ENCODE measurements around the gene SUPV3L1.
A peak's percentile ranks its signal among the peaks of the same experiment; 100 is the strongest.

SUPV3L1 gene

DNA sequence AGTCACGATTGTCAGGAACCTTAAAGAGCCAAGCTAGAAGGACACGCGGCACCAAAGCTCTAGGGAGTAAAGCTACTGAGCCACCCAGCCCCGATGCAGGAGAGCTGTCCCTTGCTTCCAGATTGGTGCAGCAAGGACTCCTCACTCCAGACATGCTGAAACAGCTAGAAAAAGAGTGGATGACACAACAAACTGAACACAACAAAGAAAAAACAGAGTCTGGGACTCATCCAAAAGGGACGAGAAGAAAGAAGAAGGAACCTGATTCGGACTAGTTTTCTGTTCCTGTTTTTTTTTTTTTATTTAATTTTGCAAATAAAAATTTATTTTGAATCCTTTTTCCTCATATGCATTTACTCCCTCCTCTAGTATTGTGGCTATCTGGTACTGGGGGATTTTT is 28.7 kb downstream of the SUPV3L1 start:
- no peak for DNase-seq

DNA sequence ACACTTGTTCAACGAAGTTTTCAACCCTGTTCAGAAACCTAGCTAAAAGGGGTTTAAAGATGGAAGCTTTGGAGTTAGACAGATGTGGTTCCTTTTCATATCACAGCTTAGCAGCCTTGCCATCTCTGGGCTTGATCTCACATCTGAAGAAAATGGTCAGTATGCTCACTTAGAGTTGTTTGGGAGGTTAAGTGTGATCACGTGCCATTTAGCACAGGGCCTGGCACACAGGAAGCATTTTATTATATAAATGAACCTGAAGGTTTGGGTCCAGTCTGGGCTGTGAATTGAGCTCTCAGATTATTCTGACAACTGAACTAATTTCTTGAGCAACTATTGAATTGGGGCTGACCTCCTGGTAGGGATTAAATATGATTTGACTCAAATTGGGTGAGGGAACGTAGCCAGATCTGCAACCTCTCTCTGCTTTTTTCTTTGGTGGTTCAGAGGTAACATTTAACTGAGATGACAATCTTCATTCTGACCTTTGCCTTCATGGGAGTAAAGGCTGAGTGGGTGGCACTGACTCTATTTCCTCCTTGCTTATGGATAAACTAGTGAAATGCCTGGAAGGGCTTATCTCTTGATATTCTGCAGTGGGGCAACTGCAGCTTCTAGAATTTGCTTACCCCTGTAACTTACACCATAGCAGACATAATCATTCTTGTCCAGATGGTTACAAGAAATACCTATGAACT is 29.9 kb downstream of the SUPV3L1 start:
- no peak for DNase-seq

DNA sequence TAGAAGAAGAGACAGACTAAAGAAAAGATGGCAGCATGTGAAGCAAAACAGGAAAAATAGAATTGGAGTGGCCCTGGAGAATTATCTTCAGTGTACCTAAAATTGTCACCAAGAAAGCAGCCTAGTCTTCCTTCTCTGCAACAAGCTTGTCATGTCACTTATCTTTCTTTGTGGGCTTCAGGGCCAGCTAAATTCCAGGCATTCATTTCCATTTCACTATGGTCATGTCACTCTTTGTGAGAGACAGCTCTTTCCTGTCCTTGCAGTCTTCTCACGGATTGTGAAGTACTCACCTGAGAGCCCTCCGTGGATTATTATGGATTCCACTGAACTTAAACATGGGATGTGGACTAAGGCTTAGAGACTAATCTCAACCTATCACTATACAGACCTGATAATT is 31.1 kb downstream of the SUPV3L1 start:
- no peak for DNase-seq

DNA sequence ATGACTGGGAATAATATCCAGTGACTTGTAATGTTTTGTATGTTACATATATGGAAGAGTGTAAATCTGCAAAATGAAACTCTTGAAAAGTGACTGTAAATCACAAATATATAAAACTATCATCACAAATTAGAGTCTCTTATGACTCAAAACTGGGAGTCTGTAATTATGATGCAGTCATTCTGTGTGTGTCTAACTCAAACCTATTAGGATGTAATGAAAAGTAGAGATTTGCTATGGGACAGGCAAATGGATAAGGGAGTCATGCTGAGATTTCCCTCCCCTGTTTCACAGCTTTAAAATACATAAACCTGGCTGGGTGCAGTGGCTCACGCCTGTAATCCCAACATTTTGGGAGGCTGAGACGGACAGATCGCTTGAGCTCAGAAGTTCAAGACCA is 31.5 kb downstream of the SUPV3L1 start:
- DNase-seq, result no peak

DNA sequence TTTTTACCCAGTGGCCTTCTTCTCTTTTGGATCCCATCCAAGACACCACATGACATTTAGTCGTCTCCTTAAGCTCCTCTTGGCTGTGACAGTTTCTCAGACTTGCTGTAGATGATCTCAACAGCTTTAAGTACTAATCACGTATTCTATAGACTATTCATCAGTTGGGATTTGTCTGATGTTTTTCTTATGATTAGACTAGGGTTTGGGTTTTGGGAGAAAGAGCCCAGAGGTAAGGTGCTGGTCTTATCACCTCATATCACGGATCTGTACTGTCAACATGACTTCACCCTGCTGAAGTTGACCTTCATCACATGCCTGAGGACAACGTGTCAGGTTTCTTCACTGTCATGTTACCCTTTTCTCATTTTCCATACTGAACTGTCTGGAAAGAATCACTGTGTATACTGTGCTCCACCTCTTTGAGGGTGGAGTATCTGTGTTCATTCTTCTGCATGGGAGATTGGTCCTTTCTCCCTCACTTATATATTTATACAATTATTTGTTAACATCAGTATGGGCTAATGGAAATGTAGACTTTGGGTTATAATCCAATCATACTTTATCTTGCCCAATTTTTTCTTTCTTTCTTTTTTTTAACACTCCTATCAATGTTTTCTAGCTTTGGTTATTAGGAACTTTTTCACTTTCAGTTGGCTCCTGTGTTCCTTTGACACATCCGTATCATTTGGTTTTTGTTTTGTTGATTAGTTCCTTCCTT is 33.7 kb downstream of the SUPV3L1 start:
- DNase-seq, result no peak

DNA sequence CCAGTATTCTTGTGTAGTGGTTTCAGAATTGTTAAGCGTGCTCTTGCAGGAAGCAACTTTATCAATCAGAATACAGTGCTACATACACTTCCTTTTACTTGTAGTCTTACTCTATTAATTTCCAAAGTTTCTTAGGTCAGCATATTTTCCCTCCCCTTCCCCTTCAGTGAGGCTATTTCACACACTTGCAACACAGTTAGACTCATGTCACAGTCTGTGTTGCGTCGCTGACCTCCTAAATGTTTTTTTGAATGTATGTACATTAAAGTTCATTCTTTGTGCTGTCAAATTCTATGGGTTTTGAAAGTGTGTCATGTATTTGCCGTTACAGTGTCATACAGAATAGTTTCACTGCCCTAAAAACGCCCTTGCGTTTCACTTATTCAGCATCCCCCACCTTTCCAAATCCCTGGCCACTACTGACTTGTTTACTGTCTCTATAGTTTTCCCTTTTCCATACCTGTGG is 34.7 kb downstream of the SUPV3L1 start:
- DNase-seq, result peak; percentile 28

DNA sequence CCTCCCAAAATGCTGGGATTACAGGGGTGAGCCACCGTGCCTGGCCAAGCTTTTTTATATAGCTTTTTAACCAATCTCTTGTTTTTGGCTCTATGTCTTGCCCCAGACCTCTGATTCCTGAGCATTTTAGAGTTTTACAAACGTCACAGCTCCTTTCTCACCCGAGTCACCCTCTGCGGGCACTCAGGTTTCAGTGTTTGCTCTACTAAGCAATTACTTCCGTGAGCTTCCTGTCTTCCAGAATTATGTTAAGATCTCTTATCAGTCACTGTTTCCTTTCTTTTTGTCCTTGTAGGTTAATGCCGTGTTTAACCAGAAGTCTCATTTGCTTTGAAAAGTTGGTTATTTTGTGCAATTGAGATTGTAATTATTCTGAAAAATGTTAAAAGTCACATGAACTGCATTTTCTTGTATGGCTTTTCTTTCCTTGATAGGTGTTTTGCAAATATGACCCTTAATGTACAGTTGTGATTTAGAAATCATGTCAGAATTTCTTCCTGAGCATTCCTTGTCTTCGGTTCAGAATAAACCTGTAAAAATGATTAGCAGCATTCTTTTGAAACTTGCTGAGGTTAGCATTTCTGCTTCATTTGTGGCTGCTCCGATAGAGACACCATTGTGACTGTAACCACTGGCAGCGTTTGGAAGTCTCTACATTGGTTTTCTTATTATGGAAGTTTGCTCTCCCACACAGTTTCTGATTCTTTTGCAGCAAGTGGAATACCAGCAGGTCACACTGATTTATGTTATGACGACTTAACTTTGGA is 35.6 kb downstream of the SUPV3L1 start:
- DNase-seq, result peak; percentile 45

DNA sequence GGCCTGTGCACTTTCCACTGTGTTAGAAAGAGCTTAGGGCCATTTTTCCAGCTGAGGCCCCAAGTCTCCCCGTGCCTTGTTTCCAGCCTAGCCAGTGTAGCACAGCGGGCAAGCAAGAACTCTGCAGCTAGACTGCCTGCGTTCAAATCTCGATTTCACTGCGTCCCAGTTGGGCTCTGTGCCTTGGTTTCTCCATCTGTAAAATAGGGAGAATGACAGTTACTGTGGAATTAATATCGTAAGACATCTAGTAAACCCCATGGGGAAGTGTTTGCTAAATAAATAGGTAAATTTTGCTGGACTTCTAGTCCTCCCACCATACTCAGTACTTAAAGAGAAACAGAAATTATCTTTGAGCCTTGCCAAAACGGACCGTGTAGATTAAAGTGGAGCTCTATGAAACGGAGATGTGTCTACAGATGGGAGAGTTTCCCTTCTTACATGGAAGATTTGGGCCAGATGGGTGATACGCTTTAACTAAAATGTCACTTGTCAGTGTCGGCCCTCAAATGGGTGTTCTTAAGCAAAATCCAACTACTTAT is 36.6 kb downstream of the SUPV3L1 start:
- DNase-seq, result no peak

DNA sequence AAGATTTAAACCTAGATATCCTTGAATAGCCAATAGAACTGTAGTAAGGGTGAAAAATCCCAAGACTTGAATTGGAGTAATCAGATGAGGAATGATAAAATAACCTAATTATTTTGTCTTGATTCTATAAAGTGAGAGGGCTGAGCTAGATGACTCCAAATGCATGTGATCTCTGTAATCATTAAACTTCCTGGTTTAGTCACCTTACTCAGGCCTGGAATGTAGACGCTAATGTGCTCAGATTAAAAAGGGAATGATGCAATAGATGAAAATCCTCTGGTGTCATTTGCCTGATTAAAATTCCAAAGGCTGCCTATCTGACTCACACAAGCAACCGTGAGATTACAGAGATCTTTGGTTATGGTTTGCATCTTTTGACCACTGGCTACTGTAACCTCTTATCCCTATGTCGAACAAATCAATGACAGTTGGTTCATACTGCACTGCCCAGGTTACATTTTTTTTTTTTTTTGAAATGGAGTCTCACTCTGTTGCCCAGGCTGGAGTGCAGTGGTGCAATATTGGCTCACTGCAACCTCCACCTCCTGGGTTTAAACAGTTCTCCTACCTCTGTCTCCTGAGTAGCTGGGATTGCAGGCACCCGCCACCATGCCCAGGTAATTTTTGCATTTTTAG is 37.2 kb downstream of the SUPV3L1 start:
- DNase-seq, result no peak

DNA sequence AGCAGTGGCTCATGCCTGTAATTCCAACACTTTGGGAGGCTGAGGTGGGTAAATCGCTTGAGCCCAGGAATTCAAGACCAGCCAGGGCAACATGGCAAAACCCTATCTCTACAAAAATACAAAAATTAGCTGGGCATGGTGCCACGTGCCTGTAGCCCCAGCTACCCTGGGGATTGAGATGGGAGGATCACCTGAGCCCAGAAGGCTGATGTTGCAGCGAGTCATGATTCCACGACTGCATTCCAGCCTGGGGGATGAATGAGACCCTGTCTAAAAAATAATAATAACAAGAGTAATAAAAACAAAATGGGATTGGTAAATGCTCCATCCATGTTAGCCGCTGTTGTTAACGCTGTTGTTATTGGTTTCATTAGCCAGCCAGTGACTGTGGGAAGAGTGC is 38.8 kb downstream of the SUPV3L1 start:
- DNase-seq, result no peak

DNA sequence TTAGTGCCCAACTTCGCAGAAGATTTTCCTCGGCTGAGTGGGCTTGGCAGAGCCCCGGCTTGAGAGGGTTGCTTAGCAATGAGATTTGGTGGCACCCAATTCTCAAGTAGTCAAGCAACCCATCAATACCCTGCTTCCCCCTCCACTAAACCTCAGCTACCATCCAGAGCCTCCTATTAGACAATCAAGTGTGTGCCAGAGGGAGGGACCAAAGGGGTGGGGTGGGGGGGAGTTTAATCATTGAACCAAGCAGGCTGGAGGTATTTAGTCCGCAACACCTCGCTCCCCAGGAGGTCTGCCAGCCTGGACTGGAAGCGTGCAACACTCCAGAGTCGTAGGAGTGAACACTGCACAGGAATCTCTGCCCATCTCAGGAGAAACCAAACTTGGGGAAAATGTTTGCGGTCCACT is 40.0 kb downstream of the SUPV3L1 start, which contains the start of gene HKDC1:
Gene HKDC1 (plus strand): TSS at position 292 of the 411 bp plus-strand sequence. CDS start 104 bp downstream, at position 396.
- DNase-seq, result no peak

DNA sequence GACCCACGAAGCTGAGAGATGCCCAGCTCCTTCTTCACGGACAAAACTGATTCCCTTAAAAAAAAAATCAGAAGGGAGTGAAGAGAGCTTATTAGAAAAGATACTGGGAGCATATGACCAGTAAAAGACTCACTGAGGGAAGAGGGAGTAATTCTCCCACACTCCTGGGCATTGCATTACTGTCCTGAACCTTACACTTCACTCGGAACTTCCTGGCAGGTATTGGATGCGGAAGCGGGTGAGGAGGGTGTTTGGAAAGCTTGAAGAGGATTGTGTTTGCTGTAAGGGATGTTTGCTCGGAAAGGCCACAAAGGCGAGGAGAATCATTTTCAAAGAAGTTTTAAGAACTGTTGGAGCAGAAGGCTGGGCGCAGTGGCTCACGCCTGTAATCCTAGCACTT is 40.5 kb downstream of the SUPV3L1 start:
- no peak for DNase-seq

DNA sequence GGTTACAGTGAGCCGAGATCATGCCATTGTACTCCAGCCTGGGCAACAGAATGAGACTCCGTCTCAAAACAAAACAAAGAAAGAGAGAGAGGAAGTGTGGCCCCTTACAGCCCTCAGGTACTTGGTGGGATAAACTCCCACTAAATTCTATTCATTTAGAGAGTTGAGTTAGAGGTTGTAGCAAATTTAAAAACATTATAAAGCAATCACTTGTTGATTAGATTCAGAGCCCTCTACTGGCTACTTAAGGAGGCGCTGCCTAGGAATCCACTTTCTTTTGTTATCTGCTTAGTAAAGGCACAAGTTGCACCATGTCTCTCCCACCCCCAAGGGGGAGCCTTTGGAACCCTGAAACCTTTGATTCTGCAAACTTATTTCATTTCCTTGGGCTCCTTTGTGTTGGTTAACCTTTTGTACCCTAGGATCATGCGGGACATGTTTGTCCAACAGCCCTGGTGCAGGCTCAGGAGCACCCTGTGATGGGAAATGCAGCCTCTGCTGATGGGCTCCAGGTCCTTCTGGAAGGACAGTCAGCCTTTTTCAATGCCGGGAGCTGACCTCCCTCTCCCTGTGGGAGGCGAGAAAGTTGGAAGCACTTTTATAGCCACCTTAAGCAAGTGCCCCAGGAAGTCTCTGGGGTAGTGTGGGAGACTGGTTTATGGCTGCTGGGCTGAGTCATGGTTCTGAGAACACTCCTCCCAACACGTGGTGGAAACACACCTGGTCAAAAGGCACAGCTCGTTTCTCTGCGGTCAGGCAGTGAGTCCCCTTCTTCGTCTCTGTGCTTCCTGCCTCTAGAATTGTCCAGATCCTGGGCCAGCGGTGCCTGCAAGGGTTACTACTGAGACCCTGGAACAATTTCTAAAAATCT is 42.4 kb downstream of the SUPV3L1 start:
- DNase-seq, result peak; percentile 92

DNA sequence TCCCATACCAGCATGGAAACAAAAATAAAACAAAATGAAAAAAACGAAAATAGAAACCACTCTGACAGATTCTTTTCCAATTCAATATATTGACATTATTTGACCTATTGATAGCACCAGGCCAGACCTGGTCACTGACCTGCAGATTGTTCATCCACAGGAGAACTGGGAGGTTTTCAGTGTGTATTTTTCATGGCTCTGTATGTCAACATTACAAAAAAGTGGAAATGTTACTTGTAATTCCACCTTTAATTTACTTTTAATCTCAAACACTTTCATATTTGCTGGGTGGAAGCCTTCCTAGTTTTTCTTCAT is 43.0 kb downstream of the SUPV3L1 start:
- DNase-seq, result no peak

DNA sequence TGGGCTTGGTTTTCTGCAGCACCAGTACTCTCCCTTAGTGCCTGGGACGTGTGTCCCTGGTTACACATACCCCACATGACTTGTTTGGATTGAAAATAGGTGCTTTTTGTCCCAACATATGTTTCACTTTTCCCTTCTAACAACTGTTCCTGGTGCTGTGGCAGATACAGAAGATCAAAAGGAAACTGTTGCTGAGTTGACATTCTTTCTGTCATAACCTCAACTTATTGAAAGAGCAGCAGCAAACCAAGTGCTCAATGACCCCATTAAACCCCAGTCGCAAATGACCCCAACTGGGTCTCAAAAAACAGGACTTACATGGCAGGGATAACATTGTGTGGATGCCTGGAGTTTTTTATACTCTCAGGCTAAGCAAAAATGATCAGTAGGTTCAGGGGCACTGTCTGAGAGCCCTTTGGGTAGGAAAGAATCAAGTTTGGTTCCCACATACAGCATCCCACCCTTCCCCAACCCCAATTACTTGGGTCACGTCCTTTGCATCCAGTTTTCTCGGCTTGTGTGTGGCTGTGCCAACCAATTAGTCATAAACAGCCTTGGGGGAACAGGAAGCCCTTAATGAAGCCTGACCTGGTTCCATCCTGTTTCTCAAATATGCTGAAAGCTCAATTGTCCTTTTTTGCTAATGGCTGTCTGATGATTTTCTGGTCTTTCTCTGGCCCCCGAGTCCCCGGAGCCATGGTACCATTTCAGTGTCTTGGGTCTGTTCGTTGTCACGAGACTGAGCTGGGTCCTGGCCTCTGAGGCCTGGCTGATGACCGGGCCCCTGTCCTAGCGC is 45.0 kb downstream of the SUPV3L1 start:
- DNase-seq, result peak; percentile 14

DNA sequence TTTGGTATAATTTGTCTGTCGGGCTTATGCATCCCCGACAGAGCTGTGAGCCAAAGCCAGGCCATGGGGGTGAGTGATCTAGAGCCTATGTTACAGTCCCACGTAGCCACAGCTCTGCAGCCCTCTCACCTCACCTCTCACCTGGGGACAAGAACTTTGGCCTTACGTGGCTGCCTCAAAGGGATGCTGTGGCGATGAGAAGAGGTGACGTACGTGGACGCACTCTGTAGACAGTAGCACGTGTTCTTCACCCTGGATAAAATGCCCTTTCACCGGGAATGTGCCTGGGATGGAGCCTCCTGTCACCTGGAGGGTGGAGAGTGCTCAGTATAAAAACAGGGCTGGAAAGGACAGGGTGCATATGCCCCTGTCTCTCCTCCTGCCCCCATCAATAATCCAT is 45.6 kb downstream of the SUPV3L1 start:
- DNase-seq, result no peak

DNA sequence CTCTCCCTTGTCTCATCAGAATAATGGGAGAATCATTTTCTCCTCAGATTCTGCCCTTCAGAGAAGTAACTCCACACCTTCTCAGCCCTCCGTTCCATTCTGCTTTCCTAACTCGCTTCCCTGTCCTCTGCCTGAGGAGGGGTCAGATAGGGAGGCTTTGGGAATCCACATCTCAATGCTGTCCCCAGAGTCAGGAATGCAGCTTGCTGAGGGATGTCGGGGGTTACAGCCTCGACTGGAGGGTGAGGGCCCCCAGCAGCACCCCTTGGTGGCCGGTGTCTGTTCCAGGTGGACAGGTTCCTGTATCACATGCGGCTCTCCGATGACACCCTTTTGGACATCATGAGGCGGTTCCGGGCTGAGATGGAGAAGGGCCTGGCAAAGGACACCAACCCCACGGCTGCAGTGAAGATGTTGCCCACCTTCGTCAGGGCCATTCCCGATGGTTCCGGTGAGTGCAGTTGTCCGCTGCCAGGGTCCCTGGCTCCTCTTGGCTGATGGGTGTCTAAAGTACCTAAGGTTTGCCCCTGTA is 47.0 kb downstream of the SUPV3L1 start:
- no peak for DNase-seq

DNA sequence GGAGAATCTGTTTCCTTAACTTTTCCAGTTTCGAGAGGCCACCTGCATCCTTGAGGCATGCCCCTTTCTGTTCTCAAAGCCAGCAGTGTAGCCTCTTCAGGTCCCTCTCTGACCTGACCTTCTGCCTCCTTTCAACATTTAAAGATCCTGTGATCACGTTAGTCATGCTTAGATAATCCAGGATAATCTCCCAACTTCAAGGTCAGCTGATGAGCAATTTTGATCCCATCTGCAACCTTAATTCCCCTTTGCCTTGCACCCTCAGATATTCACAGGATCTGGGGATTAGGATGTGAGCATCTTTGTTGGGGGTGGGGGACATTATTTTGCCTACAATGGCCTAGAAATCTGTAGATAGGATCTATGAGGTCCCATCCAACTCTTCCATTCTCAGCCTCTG is 48.1 kb downstream of the SUPV3L1 start:
- DNase-seq, result no peak

DNA sequence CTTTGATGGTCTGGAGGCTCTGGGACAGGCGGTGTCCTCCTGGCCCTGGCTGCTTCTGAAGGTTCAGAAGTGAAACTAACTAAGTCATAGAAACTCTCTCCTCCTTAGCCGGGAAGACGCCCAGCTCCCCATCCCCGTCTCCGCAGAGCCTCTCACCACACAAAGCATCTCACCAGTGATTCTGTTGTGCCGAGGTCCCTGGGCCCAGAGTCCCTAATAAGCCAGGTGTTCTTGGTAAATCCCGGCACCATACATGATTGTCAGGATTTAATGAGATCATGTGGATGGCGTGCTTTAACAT is 49.5 kb downstream of the SUPV3L1 start:
- DNase-seq, result no peak

DNA sequence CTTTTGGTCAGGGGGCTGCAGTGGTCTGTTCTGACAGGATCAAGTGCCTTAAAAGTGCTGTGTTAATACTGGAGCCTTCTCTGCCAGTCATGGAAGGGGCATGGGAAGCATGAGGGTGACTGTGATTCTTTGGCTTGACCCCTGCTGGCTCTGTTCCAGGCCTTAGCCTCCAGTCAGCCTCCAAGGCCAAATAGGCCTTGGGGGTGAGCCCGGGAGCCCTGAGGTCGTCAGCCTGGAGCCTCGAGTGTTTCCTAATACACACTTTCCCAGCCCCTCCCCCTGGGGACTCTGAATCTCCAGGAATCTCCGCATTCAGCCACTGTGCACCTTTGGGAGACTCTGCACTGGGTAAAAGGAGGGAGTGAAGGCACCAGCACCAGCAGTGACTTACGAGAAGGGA is 50.1 kb downstream of the SUPV3L1 start:
- no peak for DNase-seq

DNA sequence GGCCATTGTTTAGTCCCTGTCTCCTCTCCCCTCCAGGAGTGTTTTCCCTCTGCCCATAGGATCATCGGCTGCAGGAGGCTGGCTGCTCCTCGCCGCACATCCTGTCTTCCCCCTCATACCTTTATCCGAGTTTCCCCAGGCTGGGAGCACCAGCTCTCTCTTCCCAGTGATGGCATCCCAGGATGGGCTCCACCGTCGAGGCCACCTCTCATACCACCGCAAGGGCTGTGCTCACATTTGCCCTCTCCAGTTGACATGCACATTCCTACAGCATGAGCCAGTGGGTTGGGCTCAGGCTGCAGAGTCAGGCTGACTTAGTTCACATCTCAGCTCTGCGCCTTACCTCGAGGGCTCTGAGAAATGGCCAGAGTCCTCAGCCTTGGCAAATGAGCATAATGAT is 52.2 kb downstream of the SUPV3L1 start:
- no peak for DNase-seq
